GM12878 (cell line): ENCODE data around the gene NOP14. TPM values are rescaled to one million over a fixed set of nuclear protein-coding genes. Genes with fewer than 3 reads are reported as not detected.

ENCODE experiments used
- ASH2L ChIP-seq: fragments of 300-600, 200-600 bp; sonication (generic); IDR thresholded peaks from 2 replicates; pipeline ENCODE4 v1.6.1; 2017; ENCODE audit warnings: low read depth, mild to moderate bottlenecking, borderline replicate concordance
- ATF2 ChIP-seq: IDR thresholded peaks from 2 replicates; pipeline ENCODE4 v1.6.1; 2012; ENCODE audit warnings: low read length, inconsistent platforms
- BRCA1 ChIP-seq: IDR thresholded peaks from 2 replicates; pipeline ENCODE4 v1.6.1; 2011; ENCODE audit warnings: low read depth, low read length, improper control_type of control experiment
- CHD4 ChIP-seq: fragments of 200-600 bp; sonication (generic); IDR thresholded peaks from 2 replicates; pipeline ENCODE4 v1.6.1; 2016; ENCODE audit warnings: mild to moderate bottlenecking
- ELK1 ChIP-seq: IDR thresholded peaks from 2 replicates; pipeline ENCODE4 v1.6.1; 2012; ENCODE audit warnings: low read depth, low read length, improper control_type of control experiment
- EZH2 ChIP-seq: IDR thresholded peaks from 2 replicates; pipeline ENCODE4 v1.6.1; 2012; ENCODE audit warnings: low read depth, mild to moderate bottlenecking, control low read depth, inconsistent platforms, low read length, borderline replicate concordance; ENCODE audit not compliant: control insufficient read depth
- HDGF ChIP-seq: fragments of 450-650 bp; IDR thresholded peaks from 2 replicates; pipeline ENCODE4 v1.6.1; 2016; ENCODE audit warnings: antibody characterized with exemption
- IKZF1 ChIP-seq: fragments of 450-650 bp; conservative IDR thresholded peaks from 2 replicates; pipeline ENCODE4 v1.6.1; 2017; ENCODE audit warnings: antibody characterized with exemption, mild to moderate bottlenecking
- IKZF2 ChIP-seq, 2 experiments: fragments of 450-650 bp; IDR thresholded peaks; 2 replicates each; pipeline ENCODE4 v1.6.1; 2017; ENCODE audit warnings: mild to moderate bottlenecking in 2 of 2, moderate library complexity in 2 of 2
- KAT2A ChIP-seq: conservative IDR thresholded peaks from 2 replicates; pipeline ENCODE4 v1.6.1; 2011; ENCODE audit warnings: low read depth, low read length; ENCODE audit not compliant: control insufficient read depth
- MLLT1 ChIP-seq: fragments of 450-650 bp; IDR thresholded peaks from 2 replicates; pipeline ENCODE4 v1.6.1; 2016; ENCODE audit warnings: mild to moderate bottlenecking
- PAX5 ChIP-seq: IDR thresholded peaks from 2 replicates; pipeline ENCODE4 v1.6.1; 2011; ENCODE audit warnings: low read depth, low read length, borderline replicate concordance
- PAX8 ChIP-seq: fragments of 450-650 bp; IDR thresholded peaks from 2 replicates; pipeline ENCODE4 v1.6.1; 2017; ENCODE audit warnings: mild to moderate bottlenecking, moderate library complexity
- POLR2AphosphoS5 ChIP-seq: IDR thresholded peaks from 2 replicates; pipeline ENCODE4 v1.6.1; 2011; ENCODE audit warnings: mild to moderate bottlenecking, low read length, inconsistent platforms
- SMARCA5 ChIP-seq: fragments of 450-650 bp; IDR thresholded peaks from 2 replicates; pipeline ENCODE4 v1.6.1; 2017; ENCODE audit warnings: mild to moderate bottlenecking
- SMC3 ChIP-seq: IDR thresholded peaks from 2 replicates; pipeline ENCODE4 v1.6.1; 2011; ENCODE audit warnings: low read length, improper control_type of control experiment, borderline replicate concordance
- SUPT20H ChIP-seq: IDR thresholded peaks from 2 replicates; pipeline ENCODE4 v1.6.1; 2011; ENCODE audit warnings: low read depth, mild to moderate bottlenecking, low read length, moderate library complexity, borderline replicate concordance; ENCODE audit not compliant: control insufficient read depth
- YBX1 ChIP-seq: fragments of 450-650 bp; IDR thresholded peaks from 2 replicates; pipeline ENCODE4 v1.6.1; 2016; ENCODE audit warnings: antibody characterized with exemption
- ZBTB11 ChIP-seq: fragments of 450-650 bp; formaldehyde crosslinking; IDR thresholded peaks from 2 replicates; pipeline ENCODE4 v1.5.0; 2022; ENCODE audit warnings: mild to moderate bottlenecking, missing genetic modification characterization
- ZBTB4 ChIP-seq: fragments of 450-650 bp; formaldehyde crosslinking; IDR thresholded peaks from 2 replicates; pipeline ENCODE4 v1.4.0; 2022; ENCODE audit warnings: mild to moderate bottlenecking, moderate library complexity
- polyA plus RNA-seq, 11 experiments: library from polyadenylated mRNA; depleted of rRNA in 4 of 11; unstranded in 6 of 11; stranded (reverse) in 5 of 11; fragments of >200 nt; fragmentation: Nextera tagmentation in 4 of 11; fragmentation: Illumina TruSeq in 1 of 11; extraction: Ambion mirVana in 4 of 11; extraction: Trizol in 1 of 11; gene quantifications; 1 replicate in 1 of 11; 2 replicates in 10 of 11; pipeline versions ENCODE4 v1.2.1 to v1.2.3, GENCODE V29; 2011 to 2016; ENCODE audit warnings: inconsistent platforms in 2 of 11, missing spikeins in 2 of 11, low read depth in 1 of 11
- total RNA-seq, 4 experiments: library from RNA; depleted of rRNA in 3 of 4; stranded (reverse); fragments of >200 nt in 3 of 4; fragmentation: Illumina TruSeq in 1 of 4; extraction: Trizol in 1 of 4; gene quantifications; 2 replicates each; pipeline versions ENCODE4 v1.2.1 to v1.2.3, GENCODE V29; 2013 to 2021

The NOP14 gene
- total and polyA plus RNA-seq, 10 of the 15 experiments (the other 5 are each of a cell fraction or from before 2014, with no cell fraction given): 13.8 to 80.6 (median 49.7) TPM

- TF ChIP-seq ELK1 (no peak), BRCA1 (no peak), ZBTB11 (no peak), KAT2A (no peak), PAX5 (peak; percentile 88), IKZF2 (IDR thresholded peaks at IDR 0.05) (peak; percentile 70 to 72), SUPT20H (no peak), YBX1 (no peak), ATF2 (no peak), ZBTB4 (CRISPR knock-in tag) (no peak), SMARCA5 (peak; percentile 56), HDGF (no peak; the same call in none of the 2 replicates), POLR2AphosphoS5 (peak; percentile 29; the same call in 1 of the 2 replicates), PAX8 (no peak), SMC3 (peak; percentile 10; the same call in 1 of the 2 replicates), IKZF1 (peak; percentile 89), MLLT1 (no peak), ASH2L (no peak), EZH2 (no peak), CHD4 (no peak)
Measured at GRCh38 chr4:2931512-2932301, 31.5 kb downstream of the NOP14 start (continued).
